ENCODE data around the gene CRYBA2.

CRYBA2 gene

GRCh38 chr2:218984239-218985020 lies 8.8 kb downstream of the CRYBA2 start:
- H3K27ac ChIP-seq = no peak overlapping the region
- DNase-seq (ENCODE audit: low read depth, low spot score) = no peak

- no peak for DNase-seq (ENCODE audit: low read depth, low spot score)
- H3K27ac ChIP-seq = no peak overlapping the region
Observed at GRCh38 chr2:218983934-218984238, 9.3 kb downstream of the CRYBA2 start.

- no peak for DNase-seq (ENCODE audit: low read depth, low spot score)
- H3K27ac ChIP-seq = no peak overlapping the region
Observed at GRCh38 chr2:218983263-218983933, 9.8 kb downstream of the CRYBA2 start.

- H3K27ac ChIP-seq = no peak overlapping the region
- DNase-seq (ENCODE audit: low read depth, low spot score) = no peak
Observed at GRCh38 chr2:218982586-218983262, 10.5 kb downstream of the CRYBA2 start.

- no peak overlapping the region for H3K27ac ChIP-seq
- DNase-seq (ENCODE audit: low read depth, low spot score) = no peak
Observed at GRCh38 chr2:218981881-218982585, 11.2 kb downstream of the CRYBA2 start.

GRCh38 chr2:218981390-218981880 lies 11.8 kb downstream of the CRYBA2 start:
- H3K27ac ChIP-seq = no peak overlapping the region
- DNase-seq (ENCODE audit: low read depth, low spot score) = no peak

- no peak overlapping the region for H3K27ac ChIP-seq
- DNase-seq (ENCODE audit: low read depth, low spot score) = no peak
Observed at GRCh38 chr2:218980735-218981389, 12.4 kb downstream of the CRYBA2 start.

- no peak for DNase-seq (ENCODE audit: low read depth, low spot score)
- no peak overlapping the region for H3K27ac ChIP-seq
Observed at GRCh38 chr2:218979846-218980734, 13.1 kb downstream of the CRYBA2 start.

- no peak overlapping the region for H3K27ac ChIP-seq
- DNase-seq (ENCODE audit: low read depth, low spot score) = no peak
Observed at GRCh38 chr2:218975060-218975777, 18.0 kb downstream of the CRYBA2 start.

- no peak overlapping the region for H3K27ac ChIP-seq
- DNase-seq (ENCODE audit: low read depth, low spot score) = no peak
Observed at GRCh38 chr2:218970894-218971293, 22.3 kb downstream of the CRYBA2 start.

- peak overlapping the region; percentile 67 for H3K27ac ChIP-seq
- peak; percentile 79 for DNase-seq (ENCODE audit: low read depth, low spot score)
Observed at GRCh38 chr2:218964041-218964771, 29.0 kb downstream of the CRYBA2 start.

- H3K27ac ChIP-seq = peak overlapping the region; percentile 67
- DNase-seq (ENCODE audit: low read depth, low spot score) = peak; percentile 22
Observed at GRCh38 chr2:218963601-218964000, 29.6 kb downstream of the CRYBA2 start.

- peak; percentile 53 for DNase-seq (ENCODE audit: low read depth, low spot score)
- H3K27ac ChIP-seq = peak overlapping the region; percentile 67
Observed at GRCh38 chr2:218962859-218963492, 30.2 kb downstream of the CRYBA2 start.

- no peak overlapping the region for H3K27ac ChIP-seq
- no peak for DNase-seq (ENCODE audit: low read depth, low spot score)
Observed at GRCh38 chr2:218961651-218962570, 31.3 kb downstream of the CRYBA2 start.

GRCh38 chr2:218961229-218961628 lies 32.0 kb downstream of the CRYBA2 start:
- no peak for DNase-seq (ENCODE audit: low read depth, low spot score)
- no peak overlapping the region for H3K27ac ChIP-seq

Data from epithelial cell of prostate (primary cell).